ENCODE data around the gene TGM6.

The TGM6 gene

GRCh38 chr20:2363587-2363986 lies 17.1 kb upstream of the TGM6 start:
- TF ChIP-seq MAX (IDR thresholded peaks at IDR 0.05), result no peak
- no peak for TF ChIP-seq RAD21 (IDR thresholded peaks at IDR 0.05; ENCODE audit: low read depth)
- no peak for TF ChIP-seq ZBTB7A (IDR thresholded peaks at IDR 0.05; ENCODE audit: low read depth)
- TF ChIP-seq USF1 (IDR thresholded peaks at IDR 0.05), result no peak
- no peak for TF ChIP-seq CEBPB (IDR thresholded peaks at IDR 0.05)
- no peak for TF ChIP-seq YY1 (IDR thresholded peaks at IDR 0.05; ENCODE audit: low read depth)
- no peak for TF ChIP-seq NFIC (IDR thresholded peaks at IDR 0.05)
- TF ChIP-seq TAF1 (IDR thresholded peaks at IDR 0.05; ENCODE audit: low read depth), result no peak
- no peak for TF ChIP-seq TEAD4 (IDR thresholded peaks at IDR 0.05)
- TF ChIP-seq CREB1 (IDR thresholded peaks at IDR 0.05; ENCODE audit: low read depth), result no peak
- no peak for TF ChIP-seq REST (IDR thresholded peaks at IDR 0.05; ENCODE audit: low read depth)
- TF ChIP-seq EP300 (IDR thresholded peaks at IDR 0.05; ENCODE audit: borderline replicate concordance), result no peak
- TF ChIP-seq FOXM1 (IDR thresholded peaks at IDR 0.05; ENCODE audit: borderline replicate concordance, low read depth), result no peak
- TF ChIP-seq TCF12 (IDR thresholded peaks at IDR 0.05; ENCODE audit: low read depth), result no peak
- no peak for TF ChIP-seq EGR1 (IDR thresholded peaks at IDR 0.05)

- TF ChIP-seq RAD21 (IDR thresholded peaks at IDR 0.05; ENCODE audit: low read depth) (no peak), FOXM1 (IDR thresholded peaks at IDR 0.05; ENCODE audit: borderline replicate concordance, low read depth) (no peak), ZBTB7A (IDR thresholded peaks at IDR 0.05; ENCODE audit: low read depth) (no peak), MAX (IDR thresholded peaks at IDR 0.05) (no peak), TEAD4 (IDR thresholded peaks at IDR 0.05) (no peak), EP300 (IDR thresholded peaks at IDR 0.05; ENCODE audit: borderline replicate concordance) (no peak), EGR1 (IDR thresholded peaks at IDR 0.05) (no peak), CEBPB (IDR thresholded peaks at IDR 0.05) (no peak), REST (IDR thresholded peaks at IDR 0.05; ENCODE audit: low read depth) (no peak)
Measured at GRCh38 chr20:2364044-2364443, 16.7 kb upstream of the TGM6 start.

- TF ChIP-seq TAF1 (IDR thresholded peaks at IDR 0.05; ENCODE audit: low read depth), result no peak
- no peak for TF ChIP-seq MAX (IDR thresholded peaks at IDR 0.05)
- no peak for TF ChIP-seq CEBPB (IDR thresholded peaks at IDR 0.05)
- no peak for TF ChIP-seq RAD21 (IDR thresholded peaks at IDR 0.05; ENCODE audit: low read depth)
- no peak for TF ChIP-seq TCF12 (IDR thresholded peaks at IDR 0.05; ENCODE audit: low read depth)
- no peak for TF ChIP-seq EGR1 (IDR thresholded peaks at IDR 0.05)
- TF ChIP-seq NFIC (IDR thresholded peaks at IDR 0.05), result no peak
- TF ChIP-seq TEAD4 (IDR thresholded peaks at IDR 0.05), result no peak
- TF ChIP-seq YY1 (IDR thresholded peaks at IDR 0.05; ENCODE audit: low read depth), result no peak
- TF ChIP-seq CREB1 (IDR thresholded peaks at IDR 0.05; ENCODE audit: low read depth), result no peak
- no peak for TF ChIP-seq FOXM1 (IDR thresholded peaks at IDR 0.05; ENCODE audit: borderline replicate concordance, low read depth)
- TF ChIP-seq REST (IDR thresholded peaks at IDR 0.05; ENCODE audit: low read depth), result no peak
- no peak for TF ChIP-seq USF1 (IDR thresholded peaks at IDR 0.05)
- TF ChIP-seq ZBTB7A (IDR thresholded peaks at IDR 0.05; ENCODE audit: low read depth), result no peak
Measured at GRCh38 chr20:2365091-2365490, 15.6 kb upstream of the TGM6 start.

GRCh38 chr20:2365666-2366065 lies 15.0 kb upstream of the TGM6 start:
- TF ChIP-seq FOXM1 (IDR thresholded peaks at IDR 0.05; ENCODE audit: borderline replicate concordance, low read depth) (no peak), TEAD4 (IDR thresholded peaks at IDR 0.05) (no peak), CREB1 (IDR thresholded peaks at IDR 0.05; ENCODE audit: low read depth) (no peak), YY1 (IDR thresholded peaks at IDR 0.05; ENCODE audit: low read depth) (no peak), ZBTB7A (IDR thresholded peaks at IDR 0.05; ENCODE audit: low read depth) (no peak), TAF1 (IDR thresholded peaks at IDR 0.05; ENCODE audit: low read depth) (no peak), MAX (IDR thresholded peaks at IDR 0.05) (no peak), TCF12 (IDR thresholded peaks at IDR 0.05; ENCODE audit: low read depth) (no peak), REST (IDR thresholded peaks at IDR 0.05; ENCODE audit: low read depth) (no peak), EP300 (IDR thresholded peaks at IDR 0.05; ENCODE audit: borderline replicate concordance) (no peak), CEBPB (IDR thresholded peaks at IDR 0.05) (no peak)
